Kidney capillary endothelial cell (primary cell): Measurements from ENCODE around the gene NEK4.
"Not testable (repeated sequence)": the region's sequence is repeated elsewhere in the genome, so short reads cannot be mapped to it uniquely, and the experiment has no call there.

Experiments used
- DNase-seq: peaks from one replicate; pipeline ENCODE4 v3.0.0-alpha.2; 2018; ENCODE audit warnings: low spot score

Gene NEK4

GRCh38 chr3:52731590-52731989 is 39.1 kb downstream of the NEK4 start:
- no peak for DNase-seq

GRCh38 chr3:52730681-52731080 is 40.1 kb downstream of the NEK4 start:
- no peak for DNase-seq

- DNase-seq, result not testable (repeated sequence)
Measured at GRCh38 chr3:52728753-52729152, 42.0 kb downstream of the NEK4 start.

GRCh38 chr3:52724511-52724910 is 46.2 kb downstream of the NEK4 start:
- no peak for DNase-seq

GRCh38 chr3:52723935-52724334 is 46.8 kb downstream of the NEK4 start:
- DNase-seq, result no peak

GRCh38 chr3:52722491-52722890 is 48.2 kb downstream of the NEK4 start:
- no peak for DNase-seq

- no peak for DNase-seq
Measured at GRCh38 chr3:52721730-52722008, 49.1 kb downstream of the NEK4 start.

- no peak for DNase-seq
Measured at GRCh38 chr3:52721002-52721729, 49.6 kb downstream of the NEK4 start.

- no peak for DNase-seq
Measured at GRCh38 chr3:52719618-52720017, 51.1 kb downstream of the NEK4 start.

- DNase-seq, result no peak
Measured at GRCh38 chr3:52715714-52716305, 54.9 kb downstream of the NEK4 start.

- DNase-seq, result no peak
Measured at GRCh38 chr3:52714335-52715302, 56.1 kb downstream of the NEK4 start.

GRCh38 chr3:52712291-52713212 is 58.2 kb downstream of the NEK4 start:
- DNase-seq, result no peak

- no peak for DNase-seq
Measured at GRCh38 chr3:52710512-52710911, 60.2 kb downstream of the NEK4 start.

GRCh38 chr3:52707585-52707984 is 63.2 kb downstream of the NEK4 start:
- DNase-seq, result no peak

GRCh38 chr3:52705688-52706686 is 64.8 kb downstream of the NEK4 start, which contains the start of the genes GLT8D1 and SPCS1:
GLT8D1 (minus strand) TSS chr3:52705791; CDS start chr3:52700460, 5,331 bp downstream.
SPCS1 (plus strand) TSS chr3:52706106; CDS start chr3:52706247, 141 bp downstream.
- peak; percentile 87 for DNase-seq

- no peak for DNase-seq
Measured at GRCh38 chr3:52705438-52705687, 65.4 kb downstream of the NEK4 start.

GRCh38 chr3:52704611-52705437 is 65.9 kb downstream of the NEK4 start:
- DNase-seq, result peak; percentile 29

- no peak for DNase-seq
Measured at GRCh38 chr3:52703341-52703740, 67.4 kb downstream of the NEK4 start.

GRCh38 chr3:52697632-52697965 is 73.1 kb downstream of the NEK4 start:
- DNase-seq, result no peak
